DMS79 treated with DMSO at 0.1 percent for 48 hours (cell line): Measurements from ENCODE around the gene LRFN2.

Experiments
- DNase-seq: peaks from one replicate; lab custom pipeline; 2025; lab: John Stamatoyannopoulos, UW

LRFN2 gene

DNA sequence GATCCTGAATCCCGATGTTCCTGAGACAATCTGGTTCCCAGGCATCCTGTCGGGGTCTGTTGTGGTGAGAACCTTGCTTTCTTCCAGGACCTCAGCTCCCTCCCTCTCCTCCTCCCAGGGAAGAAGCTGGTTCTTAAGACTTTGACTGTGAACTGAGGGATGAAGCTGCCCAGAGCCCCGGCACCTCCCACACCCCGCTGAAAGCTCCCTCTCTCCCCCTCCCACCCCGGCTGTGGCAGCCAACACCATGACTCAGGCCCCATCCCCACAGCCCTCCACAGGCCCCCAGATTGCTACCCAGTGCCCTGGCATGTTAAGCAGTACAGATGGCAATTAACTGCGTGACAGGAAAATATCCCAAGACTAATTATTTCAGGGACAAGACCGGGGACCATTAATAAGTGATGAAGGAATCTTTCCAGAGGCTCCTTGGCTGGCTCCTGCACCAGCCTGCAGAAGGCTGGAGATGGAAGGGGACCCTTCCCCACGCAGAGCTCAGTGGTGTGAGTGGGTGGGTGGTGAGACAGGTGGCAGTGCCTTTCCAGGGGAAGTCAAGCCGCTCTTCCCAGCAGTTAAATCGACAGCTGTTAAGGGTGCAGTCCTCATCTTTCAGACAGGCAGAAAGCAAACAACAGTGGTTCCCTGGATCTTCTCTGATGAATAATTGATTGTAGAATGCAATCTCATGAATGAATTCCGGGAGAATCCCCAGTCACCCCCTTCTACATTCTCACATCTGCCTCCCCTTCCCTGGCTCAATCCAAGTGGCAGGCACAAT is 237.9 kb downstream of the LRFN2 start:
- no peak for DNase-seq

DNA sequence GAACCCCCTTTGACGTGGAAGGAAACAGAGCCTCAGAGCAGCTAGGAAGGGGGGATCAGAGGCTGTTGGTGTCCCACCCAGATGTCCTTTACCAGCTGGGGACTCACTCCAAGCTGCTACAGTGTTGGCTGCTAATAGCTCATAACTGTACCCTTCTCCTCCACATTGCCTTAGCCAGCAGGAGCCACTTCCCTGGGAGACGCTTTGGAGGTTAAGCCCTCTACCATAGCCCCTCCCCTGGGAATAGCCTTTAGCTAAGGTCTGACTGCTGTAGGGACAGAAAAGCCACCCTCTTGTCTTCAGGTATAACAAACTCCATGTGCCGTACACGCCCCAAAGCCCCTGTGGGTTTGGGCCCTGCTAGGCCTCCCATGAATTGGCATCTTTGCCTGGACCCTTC is 238.6 kb downstream of the LRFN2 start:
- DNase-seq = no peak

DNA sequence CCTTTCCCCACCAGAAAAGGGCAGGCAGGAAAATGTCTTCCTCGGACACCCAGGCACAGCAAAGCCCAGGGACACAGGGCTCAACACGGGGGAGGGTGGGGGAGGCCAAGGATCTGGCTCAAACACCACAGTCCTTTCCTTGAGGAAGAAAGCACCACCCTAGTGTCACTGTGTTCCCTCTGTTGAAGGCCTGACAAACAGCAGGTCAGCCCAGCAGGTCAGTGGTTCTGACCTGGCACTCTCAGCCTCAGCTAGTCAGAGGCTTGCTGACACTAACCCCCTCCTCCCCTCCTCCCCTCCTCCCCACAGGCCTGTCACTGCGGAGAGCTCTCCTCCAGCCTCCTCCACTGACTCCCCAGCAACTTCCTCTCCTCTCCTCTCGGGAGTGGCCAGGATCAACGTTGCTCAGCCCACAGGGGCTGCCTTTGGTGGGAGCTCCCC is 239.6 kb downstream of the LRFN2 start:
- DNase-seq = no peak

DNA sequence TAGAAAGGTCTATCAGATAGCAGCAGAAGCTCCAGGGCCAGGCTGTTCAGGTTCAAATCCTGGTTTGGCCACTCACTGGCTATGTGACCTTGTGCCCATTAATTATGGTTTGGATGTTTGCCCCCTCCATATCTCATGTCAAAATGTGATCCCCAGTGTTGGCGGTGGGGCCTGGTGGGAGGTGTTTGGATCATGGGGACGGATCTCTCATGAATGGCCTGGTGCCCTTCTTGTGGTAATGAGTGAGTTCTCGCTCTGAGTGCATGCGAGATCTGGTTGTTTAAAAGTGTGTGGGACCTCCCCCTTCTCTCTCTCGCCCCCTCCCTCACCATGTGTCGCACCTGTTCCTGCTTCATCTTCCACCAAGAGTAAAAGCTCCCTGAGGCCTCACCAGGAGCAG is 240.9 kb downstream of the LRFN2 start:
- no peak for DNase-seq

DNA sequence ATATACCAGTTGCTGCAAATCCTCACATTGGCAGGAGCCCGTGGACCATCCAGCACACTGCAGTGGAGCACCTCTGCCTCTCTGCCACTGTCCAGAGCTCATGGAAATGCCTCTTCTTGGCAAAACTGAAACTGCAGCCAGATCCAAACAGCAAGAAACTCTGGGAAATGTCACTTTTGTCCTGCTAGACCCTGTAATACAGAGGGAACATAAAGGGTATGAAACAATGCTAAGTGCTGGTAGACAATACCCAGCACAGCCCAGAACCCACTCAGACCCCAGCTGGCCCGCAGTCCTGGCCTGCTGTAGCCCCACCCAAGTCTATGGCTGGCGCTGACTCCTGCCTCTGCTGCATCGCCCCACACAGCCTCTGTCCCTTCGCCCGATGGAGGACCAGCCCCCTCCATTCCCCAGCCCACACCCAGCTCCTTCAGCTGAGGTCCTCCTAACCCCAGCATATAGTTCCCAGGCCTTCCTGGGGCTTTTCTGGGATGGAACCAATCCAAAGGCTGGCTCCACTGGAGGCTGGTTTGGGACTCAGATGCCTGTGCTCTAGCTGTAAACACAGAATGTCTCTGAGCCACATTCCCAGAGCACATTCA is 242.5 kb downstream of the LRFN2 start:
- DNase-seq = no peak

DNA sequence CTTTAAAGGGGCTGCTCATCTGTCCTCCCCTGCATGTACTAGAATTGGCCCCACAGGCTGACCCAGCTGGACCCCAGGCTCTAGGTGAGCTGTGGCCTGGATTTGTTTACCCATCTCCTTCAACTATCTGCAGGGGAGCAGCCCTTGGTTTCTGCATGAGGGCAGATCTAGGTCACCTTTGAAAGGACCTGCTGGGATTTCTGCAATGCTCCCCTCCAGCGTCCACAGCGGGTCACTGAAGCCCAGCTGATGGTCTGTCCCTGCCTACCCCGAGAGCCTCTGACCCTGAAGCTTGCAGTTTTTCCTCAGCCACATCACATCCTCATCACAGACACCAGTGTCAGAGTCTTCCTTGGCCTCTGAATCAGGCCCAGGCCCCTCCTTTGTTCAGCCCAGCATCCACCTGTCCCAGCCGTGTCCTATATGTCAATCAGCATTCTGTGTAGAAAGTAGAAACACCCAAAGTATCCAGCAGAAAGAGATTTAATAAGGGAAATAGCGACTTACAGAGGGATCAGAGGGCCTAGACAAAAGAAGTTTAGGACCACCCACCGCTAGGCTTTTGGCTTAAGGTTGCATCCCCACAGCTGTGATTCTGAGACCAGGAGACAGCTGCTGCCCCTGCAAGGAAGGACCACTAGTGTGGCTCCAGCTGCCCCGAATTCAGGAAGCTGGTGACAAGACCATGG is 243.1 kb downstream of the LRFN2 start:
- DNase-seq = no peak

DNA sequence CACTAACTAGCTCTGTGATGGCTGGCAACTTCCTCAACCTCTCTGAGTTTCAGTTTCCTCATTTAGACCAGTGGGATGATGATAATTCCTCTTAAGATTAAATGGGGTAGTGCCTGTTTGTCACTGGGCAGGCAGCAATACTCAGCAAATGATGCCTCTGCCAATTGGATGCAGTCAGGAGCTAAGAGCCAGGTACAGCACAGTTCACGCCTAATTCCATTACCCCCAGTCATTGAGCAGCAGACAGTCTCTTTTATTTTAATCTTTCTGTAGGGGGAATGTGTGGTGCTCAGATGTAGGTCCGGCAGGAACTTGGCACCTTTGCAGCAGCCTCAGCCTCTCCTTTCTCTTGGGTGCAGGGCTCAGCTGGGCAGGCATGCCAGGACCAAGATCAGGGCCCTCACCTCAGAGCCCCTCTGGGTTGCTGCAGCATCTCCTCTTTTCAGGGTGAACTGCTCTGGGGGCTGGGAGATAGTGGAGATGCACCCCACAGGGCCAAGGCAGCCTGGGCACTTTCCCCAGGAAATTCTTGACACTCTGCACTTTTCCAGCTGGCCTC is 243.8 kb downstream of the LRFN2 start:
- no peak for DNase-seq

DNA sequence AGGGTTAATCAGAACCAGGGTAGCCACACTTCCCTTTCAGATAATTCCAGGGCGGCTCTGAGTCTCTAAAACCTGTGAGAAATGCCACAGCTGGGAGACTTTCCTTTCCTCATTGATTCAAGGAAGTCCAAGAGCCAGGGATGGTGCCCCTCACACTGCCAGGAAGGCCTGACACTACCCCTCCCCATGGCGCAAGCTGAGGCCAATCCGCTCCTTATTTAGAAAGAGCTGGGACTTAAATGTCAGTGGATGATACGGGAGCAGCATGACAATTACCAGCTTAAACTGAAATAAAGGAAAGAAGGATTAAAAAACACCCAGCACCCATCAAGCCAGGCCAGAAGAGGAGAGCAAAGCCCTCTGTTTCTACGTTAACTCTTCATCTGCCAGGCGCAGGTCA is 244.4 kb downstream of the LRFN2 start:
- DNase-seq = no peak

DNA sequence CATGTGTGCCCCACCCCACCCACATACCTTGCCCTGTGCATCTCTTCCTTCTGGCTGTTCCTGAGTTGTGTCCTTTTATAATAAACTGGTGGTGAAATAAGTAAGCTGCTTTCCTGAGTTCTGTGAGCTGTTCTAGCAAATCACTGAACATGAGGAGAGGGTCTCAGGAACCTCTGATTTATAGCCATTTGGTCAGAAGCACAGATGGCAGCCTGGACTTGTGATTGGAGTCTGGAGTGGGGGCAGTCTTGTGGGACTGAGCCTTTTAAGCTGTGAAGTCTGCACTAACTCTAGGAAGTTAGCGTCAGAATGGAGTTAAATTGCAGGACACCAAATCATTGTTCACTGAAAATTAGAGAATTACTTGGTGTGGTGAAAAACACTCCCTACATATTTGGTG is 245.4 kb downstream of the LRFN2 start:
- no peak for DNase-seq
